CD4-positive, alpha-beta T cell (primary cell): Measurements from ENCODE around the gene PPP4R2. TPM values are rescaled to one million over a fixed set of nuclear protein-coding genes. Genes with fewer than 3 reads are reported as not detected.

Source experiments
- ATAC-seq: fragments of 200-7000 bp; cut with Tn5 transposase; one replicate; pipeline ENCODE4 v1.10.0; 2022; ENCODE audit warnings: mild to moderate bottlenecking; ENCODE audit not compliant: poor library complexity
- CTCF ChIA-PET: fragments of 350-600 bp; sonication (Branson Sonifier 250); formaldehyde crosslinking; loops from one replicate; lab custom pipeline; 2021; ENCODE audit warnings: antibody characterized with exemption, inconsistent platforms; lab: Charles Lee
- POLR2A ChIA-PET: fragments of 350-600 bp; sonication (Branson Sonifier 250); formaldehyde crosslinking; loops from one replicate; lab custom pipeline; 2021; ENCODE audit warnings: antibody characterized with exemption, inconsistent platforms; lab: Charles Lee
- DNase-seq, 14 experiments: peaks; one replicate each; pipeline ENCODE4 v3.0.0-alpha.2; 2013 to 2020; ENCODE audit warnings: mixed read lengths in 2 of 14
- H3K27ac ChIP-seq, 2 donors: one replicate each; pipeline versions ENCODE4 v1.5.1 to v1.7.0; 2013; ENCODE audit warnings: low read length in 2 of 2, low read depth in 1 of 2, mild to moderate bottlenecking in 1 of 2
- H3K27me3 ChIP-seq, 2 experiments: 1 replicate in 1 of 2; 2 replicates in 1 of 2; pipeline versions ENCODE4 v1.6.1 to v1.7.0; 2013; ENCODE audit warnings: low read length in 2 of 2, control low read depth in 1 of 2, mild to moderate bottlenecking in 1 of 2, moderate library complexity in 1 of 2; ENCODE audit not compliant: insufficient read depth in 2 of 2, control insufficient read depth in 1 of 2
- H3K36me3 ChIP-seq: one replicate; pipeline ENCODE4 v1.6.1; 2013; ENCODE audit warnings: low read length, control low read depth; ENCODE audit not compliant: insufficient read depth
- H3K4me1 ChIP-seq: one replicate; pipeline ENCODE4 v1.6.1; 2013; ENCODE audit warnings: low read length, control low read depth; ENCODE audit not compliant: insufficient read depth
- H3K4me3 ChIP-seq: one replicate; pipeline ENCODE4 v1.5.1; 2013; ENCODE audit warnings: mild to moderate bottlenecking, low read length, moderate library complexity
- H3K9me3 ChIP-seq, 2 experiments: 1 replicate in 1 of 2; 2 replicates in 1 of 2; pipeline versions ENCODE4 v1.6.1 to v1.7.0; 2013; ENCODE audit warnings: low read length in 2 of 2, mild to moderate bottlenecking in 2 of 2, control low read depth in 1 of 2, moderate library complexity in 1 of 2; ENCODE audit not compliant: control insufficient read depth in 1 of 2, insufficient read depth in 1 of 2
- H3K27ac Mint-ChIP-seq: one replicate; pipeline ENCODE4 v1.8.0; 2020; ENCODE audit warnings: mixed read lengths
- H3K27me3 Mint-ChIP-seq: one replicate; pipeline ENCODE4 v1.8.0; 2021; ENCODE audit warnings: mixed read lengths
- H3K36me3 Mint-ChIP-seq: one replicate; pipeline ENCODE4 v1.8.0; 2021; ENCODE audit warnings: low read depth, mixed read lengths
- H3K4me1 Mint-ChIP-seq: one replicate; pipeline ENCODE4 v1.8.0; 2021; ENCODE audit warnings: low read depth, mixed read lengths
- H3K4me3 Mint-ChIP-seq: one replicate; pipeline ENCODE4 v1.8.0; 2020; ENCODE audit warnings: mild to moderate bottlenecking, mixed read lengths
- H3K9me3 Mint-ChIP-seq: one replicate; pipeline ENCODE4 v1.8.0; 2020; ENCODE audit warnings: mixed read lengths
- CTCF ChIP-seq: fragments of 200-600 bp; IDR thresholded peaks from one replicate; pipeline ENCODE4 v1.8.0; 2022; ENCODE audit warnings: antibody characterized with exemption, mild to moderate bottlenecking
- intact Hi-C, 2 experiments: fragments of 100-400 bp; cut with DNase I in 1 of 2; cut with micrococcal nuclease in 1 of 2; formaldehyde crosslinking; loops; one replicate each; pipeline versions ENCODE4 v1.15.1 to v1.9.0; 2023 to 2025; cut with DNase I, micrococcal nuclease
- total RNA-seq, 174 experiments: library from RNA in 2 of 174; stranded (reverse) in 2 of 174; gene quantifications; one replicate each; pipeline ENCODE4 v1.2.3 and lab custom pipeline; 2021 to 2026

Gene PPP4R2
- total RNA-seq, 2 experiments from 2014 or later, result 67.8 to 80.3 TPM

- H3K27ac ChIP-seq, result no peak overlapping the region
- intact Hi-C loops, result no loop called here
- peaks cover 3% of the 10 kb centered on the region for H3K4me1 ChIP-seq
- POLR2A ChIA-PET, result interaction anchor here (1.1 kb wide), 1 partner anchor 13 kb away, joined by 4 read pairs; no protein-coding TSS in a partner anchor
- Mint-ChIP-seq H3K36me3 (no peaks in the 10 kb centered on the region), H3K27me3 (no peaks in the 10 kb centered on the region), H3K4me1 (peaks cover 12% of the 10 kb centered on the region), H3K27ac (no peak overlapping the region), H3K9me3 (no peaks in the 10 kb centered on the region), H3K4me3 (no peak overlapping the region)
- CTCF ChIA-PET, result interaction anchor here (1.1 kb wide), 1 partner anchor 10 kb away, joined by 3 read pairs; no protein-coding TSS in a partner anchor
- no peak for TF ChIP-seq CTCF
- no peaks in the 10 kb centered on the region for H3K9me3 ChIP-seq
- H3K4me3 ChIP-seq, result no peak overlapping the region
- H3K36me3 ChIP-seq, result no peaks in the 10 kb centered on the region
- no peaks in the 10 kb centered on the region for H3K27me3 ChIP-seq
- DNase-seq (no peak), ATAC-seq (no peak)
Observed at GRCh38 chr3:72953325-72953956, 43.2 kb upstream of the PPP4R2 start.

- no peak overlapping the region for H3K4me3 Mint-ChIP-seq
- H3K36me3 Mint-ChIP-seq, result no peaks in the 10 kb centered on the region
- DNase-seq (no peak), ATAC-seq (no peak)
- no peak overlapping the region for H3K27ac ChIP-seq
- H3K4me3 ChIP-seq, result no peak overlapping the region
- H3K27me3 ChIP-seq, result no peaks in the 10 kb centered on the region
- H3K4me1 Mint-ChIP-seq, result peaks cover 20% of the 10 kb centered on the region
- intact Hi-C loops, result no loop called here
- no peaks in the 10 kb centered on the region for H3K36me3 ChIP-seq
- TF ChIP-seq CTCF, result no peak
- ChIA-PET POLR2A (no interaction called here), CTCF (interaction anchor here (1.0 kb wide), 1 partner anchor 37 kb away, joined by 3 read pairs; no protein-coding TSS in a partner anchor)
- no peaks in the 10 kb centered on the region for H3K27me3 Mint-ChIP-seq
- H3K27ac Mint-ChIP-seq, result no peak overlapping the region
- H3K9me3 Mint-ChIP-seq, result no peaks in the 10 kb centered on the region
- no peaks in the 10 kb centered on the region for H3K9me3 ChIP-seq
- peaks cover 13% of the 10 kb centered on the region for H3K4me1 ChIP-seq
Observed at GRCh38 chr3:72957297-72957696, 39.3 kb upstream of the PPP4R2 start.

- H3K27ac Mint-ChIP-seq, result no peak overlapping the region
- CTCF ChIA-PET, result no interaction called here
- H3K27me3 Mint-ChIP-seq, result no peaks in the 10 kb centered on the region
- no peak overlapping the region for H3K4me3 ChIP-seq
- no peaks in the 10 kb centered on the region for H3K9me3 ChIP-seq
- peaks cover 13% of the 10 kb centered on the region for H3K4me1 ChIP-seq
- H3K4me3 Mint-ChIP-seq, result no peak overlapping the region
- no peak overlapping the region for H3K27ac ChIP-seq
- intact Hi-C loops, result no loop called here
- no peaks in the 10 kb centered on the region for H3K27me3 ChIP-seq
- no peaks in the 10 kb centered on the region for H3K36me3 ChIP-seq
- no peaks in the 10 kb centered on the region for H3K9me3 Mint-ChIP-seq
- peaks cover 24% of the 10 kb centered on the region for H3K4me1 Mint-ChIP-seq
- POLR2A ChIA-PET, result no interaction called here
- ATAC-seq, result no peak
- no peak for TF ChIP-seq CTCF
- no peak for DNase-seq
- H3K36me3 Mint-ChIP-seq, result no peaks in the 10 kb centered on the region
Observed at GRCh38 chr3:72959336-72959735, 37.3 kb upstream of the PPP4R2 start.
